Immature natural killer cell (primary cell): ENCODE results near the gene MRPL36. TPM values are rescaled to one million over a fixed set of nuclear protein-coding genes. Genes with fewer than 3 reads are reported as not detected.

Source experiments
- DNase-seq, 3 donors: peaks; one replicate each; pipeline ENCODE4 v3.0.0; 2022; ENCODE audit warnings: mixed read lengths in 1 of 3
- H3K27ac Mint-ChIP-seq, 6 donors: one replicate each; pipeline ENCODE4 v1.8.0; 2020; ENCODE audit warnings: mixed read lengths in 6 of 6, mild to moderate bottlenecking in 5 of 6, inconsistent platforms in 4 of 6, moderate library complexity in 3 of 6
- H3K27me3 Mint-ChIP-seq, 3 donors: one replicate each; pipeline ENCODE4 v1.8.0; 2020 to 2021; ENCODE audit warnings: low read depth in 3 of 3, mild to moderate bottlenecking in 3 of 3, mixed read lengths in 3 of 3, moderate library complexity in 3 of 3, inconsistent platforms in 1 of 3
- H3K36me3 Mint-ChIP-seq, 3 donors: one replicate each; pipeline ENCODE4 v1.8.0; 2020; ENCODE audit warnings: mixed read lengths in 3 of 3, inconsistent platforms in 2 of 3, mild to moderate bottlenecking in 2 of 3
- H3K4me1 Mint-ChIP-seq, 2 donors: one replicate each; pipeline ENCODE4 v1.8.0; 2020; ENCODE audit warnings: inconsistent platforms in 2 of 2, mild to moderate bottlenecking in 2 of 2, mixed read lengths in 2 of 2, moderate library complexity in 1 of 2
- H3K4me3 Mint-ChIP-seq, 5 donors: one replicate each; pipeline ENCODE4 v1.8.0; 2020; ENCODE audit warnings: mild to moderate bottlenecking in 5 of 5, mixed read lengths in 5 of 5, inconsistent platforms in 3 of 5, moderate library complexity in 3 of 5
- H3K9me3 Mint-ChIP-seq, 6 donors: one replicate each; pipeline ENCODE4 v1.8.0; 2020; ENCODE audit warnings: mild to moderate bottlenecking in 6 of 6, mixed read lengths in 6 of 6, inconsistent platforms in 4 of 6, moderate library complexity in 3 of 6
- polyA plus RNA-seq, 3 donors: library from polyadenylated mRNA; unstranded; fragments of 300-500 nt; fragmentation: Illumina TruSeq; gene quantifications; one replicate each; pipeline ENCODE4 v1.2.3, GENCODE V29; 2021

MRPL36 gene
- polyA plus RNA-seq, 3 donors from 2014 or later = 86.5 to 142 (median 87.6) TPM

DNA sequence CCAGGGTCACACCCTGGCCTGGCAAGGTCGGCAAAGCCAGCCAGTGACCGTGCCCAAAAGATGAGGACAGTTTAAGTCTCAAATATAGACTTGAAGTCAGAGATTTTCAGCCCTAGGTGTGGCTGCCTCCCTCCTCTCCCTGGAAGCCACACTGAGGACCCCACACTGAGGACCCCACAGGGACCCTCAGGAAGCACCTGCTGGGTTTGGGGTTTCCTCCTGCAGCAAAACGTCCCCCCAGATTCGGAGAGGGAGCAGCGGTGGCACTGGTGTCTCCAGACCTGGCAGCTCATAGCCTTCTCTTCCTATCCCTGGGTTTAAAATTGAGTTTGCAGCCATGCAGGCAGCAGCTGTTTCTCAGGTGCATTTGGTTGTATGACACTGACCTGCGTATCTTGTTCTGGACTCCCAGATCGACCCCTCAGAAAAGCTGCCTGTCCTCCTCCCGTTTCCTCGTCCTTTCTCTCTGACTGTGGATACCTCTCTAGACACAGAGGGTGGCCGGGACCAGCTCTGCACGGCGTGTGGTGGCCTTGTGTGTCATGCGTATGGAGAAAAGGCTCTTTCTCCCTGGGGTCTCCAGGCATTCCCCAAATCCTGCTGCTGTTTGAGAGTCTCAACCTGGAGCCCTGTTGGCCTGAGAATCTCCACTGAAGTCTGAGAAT, 36.6 kb downstream of the MRPL36 start:
- Mint-ChIP-seq H3K36me3 (no peaks in the 10 kb centered on the region), H3K27me3 (peaks cover 0 to 7% (median 1%) of the 10 kb centered on the region in 3 donors), H3K27ac (no peak overlapping the region), H3K4me3 (no peak overlapping the region), H3K4me1 (no peaks in the 10 kb centered on the region), H3K9me3 (peaks cover 0 to 5% (median 0%) of the 10 kb centered on the region in 6 donors)
- no peak for DNase-seq

- DNase-seq = no peak
- Mint-ChIP-seq H3K4me1 (no peaks in the 10 kb centered on the region), H3K27ac (no peak overlapping the region)
These were observed 37.3 kb downstream of the MRPL36 start for GRCh38 chr5:1762121-1762882.

GRCh38 chr5:1761453-1761755, 38.2 kb downstream of the MRPL36 start:
- H3K4me1 Mint-ChIP-seq = no peaks in the 10 kb centered on the region
- peaks cover 1 to 8% (median 5%) of the 10 kb centered on the region in 3 donors for H3K27me3 Mint-ChIP-seq
- no peaks in the 10 kb centered on the region for H3K36me3 Mint-ChIP-seq
- DNase-seq = no peak
- H3K27ac Mint-ChIP-seq = no peak overlapping the region
- H3K4me3 Mint-ChIP-seq = no peak overlapping the region
- H3K9me3 Mint-ChIP-seq = peaks cover 0 to 5% (median 0%) of the 10 kb centered on the region in 6 donors

More at GRCh38 chr5:1762121-1762882, 37.3 kb downstream of the MRPL36 start:
- Mint-ChIP-seq H3K27me3 (peaks cover 1 to 7% (median 2%) of the 10 kb centered on the region in 3 donors), H3K9me3 (peaks cover 0 to 5% (median 0%) of the 10 kb centered on the region in 6 donors), H3K36me3 (no peaks in the 10 kb centered on the region), H3K4me3 (no peak overlapping the region)

- H3K36me3 Mint-ChIP-seq = no peaks in the 10 kb centered on the region
- no peak overlapping the region for H3K4me3 Mint-ChIP-seq
- peaks cover 1 to 8% (median 5%) of the 10 kb centered on the region in 3 donors for H3K27me3 Mint-ChIP-seq
These were observed 38.8 kb downstream of the MRPL36 start for GRCh38 chr5:1760656-1761452.

DNA sequence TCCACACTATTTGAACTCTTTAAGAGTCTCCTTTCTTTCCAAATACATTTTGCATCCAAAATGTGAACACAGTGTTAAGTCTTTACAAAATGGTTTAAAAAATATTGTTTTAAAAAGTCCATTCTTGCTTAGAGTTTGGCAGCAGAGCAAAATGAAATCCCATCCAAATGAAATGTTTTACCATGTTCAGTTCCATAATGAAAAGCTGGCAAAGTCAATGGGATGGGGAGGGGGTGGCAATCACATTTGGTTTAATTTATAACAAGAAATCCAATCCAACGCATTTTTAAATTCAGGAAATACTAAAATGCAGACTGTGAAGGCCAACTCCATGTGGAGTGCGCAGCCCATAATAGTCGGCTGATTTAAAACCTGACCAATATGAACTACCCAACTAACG, 39.4 kb downstream of the MRPL36 start:
- no peak overlapping the region for H3K4me3 Mint-ChIP-seq
- no peak overlapping the region for H3K27ac Mint-ChIP-seq
- peaks cover 0 to 8% (median 5%) of the 10 kb centered on the region in 3 donors for H3K27me3 Mint-ChIP-seq
- DNase-seq = no peak
- H3K36me3 Mint-ChIP-seq = no peaks in the 10 kb centered on the region
- H3K9me3 Mint-ChIP-seq = peaks cover 0 to 5% (median 0%) of the 10 kb centered on the region in 6 donors
- H3K4me1 Mint-ChIP-seq = no peaks in the 10 kb centered on the region

More at GRCh38 chr5:1760656-1761452, 38.8 kb downstream of the MRPL36 start:
- H3K4me1 Mint-ChIP-seq = no peaks in the 10 kb centered on the region
- H3K9me3 Mint-ChIP-seq = peaks cover 0 to 5% (median 0%) of the 10 kb centered on the region in 6 donors
- DNase-seq = no peak
- H3K27ac Mint-ChIP-seq = no peak overlapping the region

GRCh38 chr5:1759378-1759970, 40.2 kb downstream of the MRPL36 start:
- Mint-ChIP-seq H3K27me3 (peaks cover 0 to 7% (median 5%) of the 10 kb centered on the region in 3 donors), H3K36me3 (no peaks in the 10 kb centered on the region), H3K4me1 (no peaks in the 10 kb centered on the region), H3K4me3 (no peak overlapping the region), H3K9me3 (peaks cover 0 to 5% (median 0%) of the 10 kb centered on the region in 6 donors), H3K27ac (no peak overlapping the region)
- DNase-seq = no peak

DNA sequence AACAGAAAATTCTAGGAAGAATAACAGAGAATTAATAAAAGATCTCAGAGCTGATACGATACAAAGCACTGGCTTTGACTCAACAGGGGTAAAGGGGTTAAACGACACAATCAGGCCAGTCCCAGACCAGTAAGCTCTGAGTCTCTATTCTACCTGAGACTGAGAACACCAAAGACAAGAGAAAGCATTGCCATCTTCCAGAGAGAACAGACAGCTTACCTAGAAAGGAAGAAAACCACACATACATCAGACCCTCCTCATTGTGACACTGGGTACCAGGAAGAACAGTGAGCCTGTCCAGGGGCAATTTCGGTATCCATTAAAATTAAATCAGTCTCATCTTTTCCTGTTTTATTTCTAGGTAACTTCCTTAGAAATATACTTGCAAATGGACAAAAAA, 41.1 kb downstream of the MRPL36 start:
- Mint-ChIP-seq H3K27ac (no peak overlapping the region), H3K4me3 (no peak overlapping the region), H3K27me3 (peaks cover 0 to 6% (median 5%) of the 10 kb centered on the region in 3 donors), H3K4me1 (no peaks in the 10 kb centered on the region), H3K36me3 (no peaks in the 10 kb centered on the region), H3K9me3 (peaks cover 0 to 5% (median 0%) of the 10 kb centered on the region in 6 donors)
- no peak for DNase-seq

GRCh38 chr5:1757511-1757910, 42.1 kb downstream of the MRPL36 start:
- Mint-ChIP-seq H3K36me3 (no peaks in the 10 kb centered on the region), H3K4me3 (no peak overlapping the region), H3K27me3 (peaks cover 0 to 8% (median 6%) of the 10 kb centered on the region in 3 donors), H3K4me1 (no peaks in the 10 kb centered on the region), H3K27ac (no peak overlapping the region), H3K9me3 (peaks cover 0 to 5% (median 0%) of the 10 kb centered on the region in 6 donors)
- no peak for DNase-seq

GRCh38 chr5:1756481-1756880, 43.2 kb downstream of the MRPL36 start:
- Mint-ChIP-seq H3K9me3 (peaks cover 0 to 5% (median 0%) of the 10 kb centered on the region in 6 donors), H3K4me1 (no peaks in the 10 kb centered on the region), H3K27me3 (peaks cover 0 to 8% (median 6%) of the 10 kb centered on the region in 3 donors), H3K36me3 (no peaks in the 10 kb centered on the region), H3K27ac (no peak overlapping the region), H3K4me3 (no peak overlapping the region)
- DNase-seq = no peak

GRCh38 chr5:1755321-1755949, 44.2 kb downstream of the MRPL36 start:
- H3K4me1 Mint-ChIP-seq = no peaks in the 10 kb centered on the region

GRCh38 chr5:1754531-1755220, 45.0 kb downstream of the MRPL36 start:
- peaks cover 0 to 5% (median 0%) of the 10 kb centered on the region in 6 donors for H3K9me3 Mint-ChIP-seq
- no peaks in the 10 kb centered on the region for H3K4me1 Mint-ChIP-seq
- H3K27me3 Mint-ChIP-seq = peaks cover 0 to 9% (median 8%) of the 10 kb centered on the region in 3 donors
- no peak overlapping the region for H3K4me3 Mint-ChIP-seq
- DNase-seq = no peak
- H3K36me3 Mint-ChIP-seq = no peaks in the 10 kb centered on the region
- H3K27ac Mint-ChIP-seq = no peak overlapping the region

More at GRCh38 chr5:1755321-1755949, 44.2 kb downstream of the MRPL36 start:
- Mint-ChIP-seq H3K27me3 (peaks cover 0 to 8% (median 6%) of the 10 kb centered on the region in 3 donors), H3K36me3 (no peaks in the 10 kb centered on the region), H3K4me3 (no peak overlapping the region), H3K27ac (no peak overlapping the region), H3K9me3 (peaks cover 0 to 5% (median 0%) of the 10 kb centered on the region in 6 donors)
- DNase-seq = no peak

DNA sequence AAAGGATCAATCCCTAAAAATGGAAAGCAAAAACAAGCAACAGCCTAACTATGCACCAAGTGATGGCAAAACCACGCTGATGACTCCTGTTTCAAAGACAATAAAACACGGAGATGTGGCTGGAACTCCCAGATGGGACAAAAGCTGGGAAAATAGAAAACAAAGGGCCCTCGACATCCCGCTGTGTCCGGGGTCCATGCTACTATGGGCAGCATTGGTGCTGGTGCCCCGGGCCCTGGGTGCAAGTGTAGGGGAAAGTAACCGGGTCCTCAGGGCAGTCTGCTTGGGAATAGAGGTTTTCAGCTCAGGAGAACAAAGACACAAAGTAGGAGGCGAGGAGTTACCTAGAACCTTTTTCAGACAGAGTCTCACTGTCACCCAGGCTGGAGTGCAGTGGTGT, 46.1 kb downstream of the MRPL36 start:
- no peaks in the 10 kb centered on the region for H3K36me3 Mint-ChIP-seq
- H3K4me1 Mint-ChIP-seq = no peaks in the 10 kb centered on the region
- DNase-seq = no peak
- H3K4me3 Mint-ChIP-seq = no peak overlapping the region
- peaks cover 0 to 8% (median 6%) of the 10 kb centered on the region in 3 donors for H3K27me3 Mint-ChIP-seq
- H3K27ac Mint-ChIP-seq = no peak overlapping the region
- peaks cover 0 to 3% (median 0%) of the 10 kb centered on the region in 6 donors for H3K9me3 Mint-ChIP-seq
